ENCODE data around the gene C10orf95.

Gene C10orf95

GRCh38 chr10:102426803-102427287 lies 24.5 kb downstream of the C10orf95 start:
- no peak overlapping the region for H3K27ac ChIP-seq (ENCODE audit: low read depth, low read length)
- H2BK5ac ChIP-seq (ENCODE audit: low read depth, low read length, poor library complexity): no peak overlapping the region
- DNase-seq: no peak
- no peak overlapping the region for H3K4me3 ChIP-seq (ENCODE audit: low read depth, low read length)
- H3K4me2 ChIP-seq (ENCODE audit: low read length): no peak overlapping the region
- no peak overlapping the region for H4K91ac ChIP-seq (ENCODE audit: low read depth, low read length)
- peaks cover 10 to 17% of the 10 kb centered on the region in 2 experiments for H3K4me1 ChIP-seq (ENCODE audit: control insufficient read depth in 1 of 2, insufficient read depth in 2 of 2, low read length in 2 of 2)
- no CpG with 5 or more reads among the region's 7 CpGs for WGBS (ENCODE audit: extremely low coverage, insufficient coverage, insufficient read length)
- no peak overlapping the region for H3K23ac ChIP-seq (ENCODE audit: low read length)
- H3K79me2 ChIP-seq (ENCODE audit: control insufficient read depth, insufficient read depth, low read length, poor library complexity): no peaks in the 10 kb centered on the region
- H2AK5ac ChIP-seq (ENCODE audit: low read length): no peak overlapping the region
- no peak overlapping the region for H3K9ac ChIP-seq (ENCODE audit: low read length)
- H2BK12ac ChIP-seq (ENCODE audit: low read length): no peak overlapping the region
- H4K8ac ChIP-seq (ENCODE audit: low read depth, low read length): no peak overlapping the region
- no peak overlapping the region for H3K4ac ChIP-seq (ENCODE audit: low read depth, low read length)
- no peak overlapping the region for H2AFZ ChIP-seq (ENCODE audit: insufficient read depth, low read length, poor library complexity)
- H4K12ac ChIP-seq (ENCODE audit: low read depth, low read length): no peak overlapping the region
- H2BK120ac ChIP-seq (ENCODE audit: insufficient read depth, low read length, poor library complexity): no peak overlapping the region
- no peak overlapping the region for H3K14ac ChIP-seq (ENCODE audit: low read length)
- H3K27me3 ChIP-seq (ENCODE audit: insufficient read depth, low read length): no peaks in the 10 kb centered on the region
- peaks cover 17 to 24% of the 10 kb centered on the region in 2 experiments for H3K36me3 ChIP-seq (ENCODE audit: control insufficient read depth in 1 of 2, insufficient read depth in 2 of 2, low read length in 2 of 2)
- H3K9me3 ChIP-seq (ENCODE audit: insufficient read depth, low read depth, low read length): no peaks in the 10 kb centered on the region
- no peak overlapping the region for H3K18ac ChIP-seq (ENCODE audit: low read length)
- peaks cover 4% of the 10 kb centered on the region for H3K79me1 ChIP-seq (ENCODE audit: low read length)

GRCh38 chr10:102425444-102425843 lies 25.9 kb downstream of the C10orf95 start:
- Histone ChIP-seq H2BK120ac (ENCODE audit: insufficient read depth, low read length, poor library complexity) (no peak overlapping the region), H3K27ac (ENCODE audit: low read depth, low read length) (no peak overlapping the region), H3K79me2 (ENCODE audit: control insufficient read depth, insufficient read depth, low read length, poor library complexity) (peaks cover 4% of the 10 kb centered on the region), H3K4me2 (ENCODE audit: low read length) (no peak overlapping the region), H2BK5ac (ENCODE audit: low read depth, low read length, poor library complexity) (no peak overlapping the region), H4K12ac (ENCODE audit: low read depth, low read length) (no peak overlapping the region), H4K8ac (ENCODE audit: low read depth, low read length) (no peak overlapping the region), H3K4me1 (ENCODE audit: control insufficient read depth in 1 of 2, insufficient read depth in 2 of 2, low read length in 2 of 2) (peaks cover 7 to 15% of the 10 kb centered on the region in 2 experiments), H3K23ac (ENCODE audit: low read length) (no peak overlapping the region), H2BK12ac (ENCODE audit: low read length) (no peak overlapping the region), H3K36me3 (ENCODE audit: control insufficient read depth in 1 of 2, insufficient read depth in 2 of 2, low read length in 2 of 2) (peaks cover 17 to 24% of the 10 kb centered on the region in 2 experiments), H3K4me3 (ENCODE audit: low read depth, low read length) (no peak overlapping the region), H3K18ac (ENCODE audit: low read length) (no peak overlapping the region), H3K27me3 (ENCODE audit: insufficient read depth, low read length) (no peaks in the 10 kb centered on the region), H4K91ac (ENCODE audit: low read depth, low read length) (no peak overlapping the region), H2AK5ac (ENCODE audit: low read length) (no peak overlapping the region), H3K9ac (ENCODE audit: low read length) (no peak overlapping the region), H3K79me1 (ENCODE audit: low read length) (peaks cover 8% of the 10 kb centered on the region), H2AFZ (ENCODE audit: insufficient read depth, low read length, poor library complexity) (no peak overlapping the region), H3K14ac (ENCODE audit: low read length) (no peak overlapping the region), H3K4ac (ENCODE audit: low read depth, low read length) (no peak overlapping the region), H3K9me3 (ENCODE audit: insufficient read depth, low read depth, low read length) (no peaks in the 10 kb centered on the region)
- DNase-seq: no peak
- whole genome bisulfite sequencing (ENCODE audit: extremely low coverage, insufficient coverage, insufficient read length): no CpG with 5 or more reads among the region's 1 CpG

GRCh38 chr10:102424916-102425315 lies 26.4 kb downstream of the C10orf95 start:
- Histone ChIP-seq H3K4me1 (ENCODE audit: control insufficient read depth in 1 of 2, insufficient read depth in 2 of 2, low read length in 2 of 2) (peaks cover 11 to 20% of the 10 kb centered on the region in 2 experiments), H2BK12ac (ENCODE audit: low read length) (no peak overlapping the region), H2AFZ (ENCODE audit: insufficient read depth, low read length, poor library complexity) (no peak overlapping the region), H3K27me3 (ENCODE audit: insufficient read depth, low read length) (no peaks in the 10 kb centered on the region), H4K91ac (ENCODE audit: low read depth, low read length) (no peak overlapping the region), H3K4ac (ENCODE audit: low read depth, low read length) (no peak overlapping the region), H3K27ac (ENCODE audit: low read depth, low read length) (no peak overlapping the region), H2AK5ac (ENCODE audit: low read length) (no peak overlapping the region), H3K36me3 (ENCODE audit: control insufficient read depth in 1 of 2, insufficient read depth in 2 of 2, low read length in 2 of 2) (peaks cover 17 to 24% of the 10 kb centered on the region in 2 experiments), H3K9me3 (ENCODE audit: insufficient read depth, low read depth, low read length) (no peaks in the 10 kb centered on the region), H4K12ac (ENCODE audit: low read depth, low read length) (no peak overlapping the region), H3K4me2 (ENCODE audit: low read length) (no peak overlapping the region), H2BK120ac (ENCODE audit: insufficient read depth, low read length, poor library complexity) (no peak overlapping the region), H2BK5ac (ENCODE audit: low read depth, low read length, poor library complexity) (no peak overlapping the region), H3K79me2 (ENCODE audit: control insufficient read depth, insufficient read depth, low read length, poor library complexity) (peaks cover 4% of the 10 kb centered on the region), H4K8ac (ENCODE audit: low read depth, low read length) (no peak overlapping the region), H3K14ac (ENCODE audit: low read length) (no peak overlapping the region), H3K18ac (ENCODE audit: low read length) (no peak overlapping the region), H3K23ac (ENCODE audit: low read length) (no peak overlapping the region), H3K9ac (ENCODE audit: low read length) (no peak overlapping the region), H3K79me1 (ENCODE audit: low read length) (peaks cover 8% of the 10 kb centered on the region), H3K4me3 (ENCODE audit: low read depth, low read length) (no peak overlapping the region)
- DNase-seq: no peak
- WGBS (ENCODE audit: extremely low coverage, insufficient coverage, insufficient read length): no CpG with 5 or more reads among the region's 6 CpGs

- no peak overlapping the region for H4K12ac ChIP-seq (ENCODE audit: low read depth, low read length)
- no peaks in the 10 kb centered on the region for H3K9me3 ChIP-seq (ENCODE audit: insufficient read depth, low read depth, low read length)
- peaks cover 8% of the 10 kb centered on the region for H3K79me1 ChIP-seq (ENCODE audit: low read length)
- no peaks in the 10 kb centered on the region for H3K27me3 ChIP-seq (ENCODE audit: insufficient read depth, low read length)
- H3K36me3 ChIP-seq (ENCODE audit: control insufficient read depth in 1 of 2, insufficient read depth in 2 of 2, low read length in 2 of 2): peaks cover 17 to 24% of the 10 kb centered on the region in 2 experiments
- no peak overlapping the region for H3K4ac ChIP-seq (ENCODE audit: low read depth, low read length)
- no peak overlapping the region for H4K91ac ChIP-seq (ENCODE audit: low read depth, low read length)
- H3K4me3 ChIP-seq (ENCODE audit: low read depth, low read length): no peak overlapping the region
- H3K4me1 ChIP-seq (ENCODE audit: control insufficient read depth in 1 of 2, insufficient read depth in 2 of 2, low read length in 2 of 2): peaks cover 13 to 24% of the 10 kb centered on the region in 2 experiments
- no peak overlapping the region for H2BK120ac ChIP-seq (ENCODE audit: insufficient read depth, low read length, poor library complexity)
- H3K9ac ChIP-seq (ENCODE audit: low read length): no peak overlapping the region
- H4K8ac ChIP-seq (ENCODE audit: low read depth, low read length): no peak overlapping the region
- H3K79me2 ChIP-seq (ENCODE audit: control insufficient read depth, insufficient read depth, low read length, poor library complexity): peaks cover 4% of the 10 kb centered on the region
- no peak overlapping the region for H3K18ac ChIP-seq (ENCODE audit: low read length)
- H3K23ac ChIP-seq (ENCODE audit: low read length): no peak overlapping the region
- H2AFZ ChIP-seq (ENCODE audit: insufficient read depth, low read length, poor library complexity): no peak overlapping the region
- no peak overlapping the region for H3K27ac ChIP-seq (ENCODE audit: low read depth, low read length)
- no peak overlapping the region for H2BK5ac ChIP-seq (ENCODE audit: low read depth, low read length, poor library complexity)
- H2BK12ac ChIP-seq (ENCODE audit: low read length): no peak overlapping the region
- no peak overlapping the region for H3K14ac ChIP-seq (ENCODE audit: low read length)
- no CpG with 5 or more reads among the region's 9 CpGs for WGBS (ENCODE audit: extremely low coverage, insufficient coverage, insufficient read length)
- no peak overlapping the region for H3K4me2 ChIP-seq (ENCODE audit: low read length)
- no peak overlapping the region for H2AK5ac ChIP-seq (ENCODE audit: low read length)
- DNase-seq: no peak
Observed at GRCh38 chr10:102424145-102424544, 27.2 kb downstream of the C10orf95 start.
